AG10803 (cell line): ENCODE results near the gene STK24.

Experiments
- DNase-seq: peaks from one replicate; pipeline ENCODE4 v3.0.0; 2010; ENCODE audit warnings: low read depth
- H3K4me3 ChIP-seq: 2 replicates; pipeline ENCODE4 v1.5.1; 2011; ENCODE audit warnings: mild to moderate bottlenecking, low read length, control low read depth
- TF ChIP-seq, protein P1 (sequence below): conservative IDR thresholded peaks from 2 replicates; pipeline ENCODE4 v1.5.1; 2011; ENCODE audit warnings: mild to moderate bottlenecking, low read length, control low read depth, inconsistent platforms

STK24 gene

GRCh38 chr13:98509271-98510155 lies 67.4 kb downstream of the STK24 start:
- TF ChIP-seq, protein P1, sequence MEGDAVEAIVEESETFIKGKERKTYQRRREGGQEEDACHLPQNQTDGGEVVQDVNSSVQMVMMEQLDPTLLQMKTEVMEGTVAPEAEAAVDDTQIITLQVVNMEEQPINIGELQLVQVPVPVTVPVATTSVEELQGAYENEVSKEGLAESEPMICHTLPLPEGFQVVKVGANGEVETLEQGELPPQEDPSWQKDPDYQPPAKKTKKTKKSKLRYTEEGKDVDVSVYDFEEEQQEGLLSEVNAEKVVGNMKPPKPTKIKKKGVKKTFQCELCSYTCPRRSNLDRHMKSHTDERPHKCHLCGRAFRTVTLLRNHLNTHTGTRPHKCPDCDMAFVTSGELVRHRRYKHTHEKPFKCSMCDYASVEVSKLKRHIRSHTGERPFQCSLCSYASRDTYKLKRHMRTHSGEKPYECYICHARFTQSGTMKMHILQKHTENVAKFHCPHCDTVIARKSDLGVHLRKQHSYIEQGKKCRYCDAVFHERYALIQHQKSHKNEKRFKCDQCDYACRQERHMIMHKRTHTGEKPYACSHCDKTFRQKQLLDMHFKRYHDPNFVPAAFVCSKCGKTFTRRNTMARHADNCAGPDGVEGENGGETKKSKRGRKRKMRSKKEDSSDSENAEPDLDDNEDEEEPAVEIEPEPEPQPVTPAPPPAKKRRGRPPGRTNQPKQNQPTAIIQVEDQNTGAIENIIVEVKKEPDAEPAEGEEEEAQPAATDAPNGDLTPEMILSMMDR: no peak
- peak; percentile 94 for DNase-seq
- H3K4me3 ChIP-seq: no peak overlapping the region

GRCh38 chr13:98508685-98509084 lies 68.2 kb downstream of the STK24 start:
- DNase-seq: peak; percentile 94
- no peak overlapping the region for H3K4me3 ChIP-seq
- TF ChIP-seq, protein P1: no peak

DNA sequence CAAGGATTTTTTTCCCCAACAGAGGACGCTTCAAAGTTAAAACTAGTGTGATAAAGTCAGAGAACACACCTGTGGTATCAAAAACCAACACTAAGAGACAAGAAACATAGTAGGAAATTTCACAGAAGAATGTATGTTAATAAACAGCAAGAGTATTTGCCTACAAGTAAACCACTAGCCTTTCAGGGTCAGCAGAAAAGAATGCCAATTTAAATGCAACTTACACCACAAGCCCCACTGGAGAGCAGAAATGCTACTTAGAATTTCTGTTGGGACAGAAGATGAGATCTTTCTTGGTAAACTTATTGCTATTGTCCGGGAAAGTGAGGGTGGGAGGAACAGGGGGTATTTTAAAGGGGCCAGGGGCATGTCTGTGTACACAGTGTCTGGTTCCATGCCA lies 68.6 kb downstream of the STK24 start:
- DNase-seq: peak; percentile 90
- H3K4me3 ChIP-seq: no peak overlapping the region
- TF ChIP-seq, protein P1: no peak

GRCh38 chr13:98507282-98507797 lies 69.6 kb downstream of the STK24 start:
- no peak overlapping the region for H3K4me3 ChIP-seq
- DNase-seq: peak; percentile 65
- TF ChIP-seq, protein P1: no peak

DNA sequence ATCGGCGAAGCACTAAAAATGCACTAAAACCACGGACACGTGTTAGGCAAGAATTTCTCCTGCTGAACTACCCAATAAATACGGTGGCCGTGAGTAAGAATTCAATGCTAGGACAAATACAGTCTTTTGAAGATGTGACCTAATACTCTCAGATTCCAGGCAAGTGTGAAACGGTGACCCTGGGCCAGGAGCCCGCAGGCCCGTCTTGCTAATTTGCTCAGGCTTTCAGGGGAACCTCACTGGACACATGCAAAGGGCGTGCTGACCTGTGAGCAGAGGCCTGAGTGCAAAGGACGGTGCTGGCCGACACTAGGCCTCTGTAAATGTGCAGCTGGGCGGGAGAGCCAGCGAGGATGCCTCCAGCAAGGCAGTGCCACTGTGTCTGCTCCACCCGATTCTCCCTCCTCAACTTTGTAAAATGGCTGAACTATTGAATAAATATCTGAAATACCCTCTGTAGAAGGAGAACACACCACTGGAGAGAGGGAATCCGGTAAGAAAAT lies 70.1 kb downstream of the STK24 start:
- TF ChIP-seq, protein P1: no peak
- no peak overlapping the region for H3K4me3 ChIP-seq
- no peak for DNase-seq

GRCh38 chr13:98506322-98506721 lies 70.6 kb downstream of the STK24 start:
- TF ChIP-seq, protein P1: no peak
- DNase-seq: no peak
- H3K4me3 ChIP-seq: no peak overlapping the region

DNA sequence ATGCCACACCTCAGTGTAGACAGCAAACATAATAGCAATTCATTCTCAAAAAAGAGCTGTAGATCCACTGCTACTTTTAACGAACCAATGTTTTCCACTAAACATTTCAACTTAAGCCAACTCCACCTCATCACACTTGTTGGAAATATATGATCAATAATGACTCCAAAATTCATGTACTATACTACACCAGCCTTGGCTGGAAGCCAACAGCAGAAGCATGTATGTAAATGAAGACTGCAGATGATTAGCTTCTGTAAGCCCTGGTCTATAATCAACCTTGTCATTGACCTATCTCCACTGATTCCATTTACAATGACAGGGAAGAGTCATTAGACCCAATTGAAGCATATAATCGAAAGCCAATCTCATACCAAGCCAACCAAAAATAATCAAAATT lies 71.7 kb downstream of the STK24 start:
- TF ChIP-seq, protein P1: no peak
- DNase-seq: no peak
- no peak overlapping the region for H3K4me3 ChIP-seq
